Caco-2 (cell line): ENCODE data around the gene STAG3. TPM values are rescaled to one million over a fixed set of nuclear protein-coding genes. Genes with fewer than 3 reads are reported as not detected.

Source experiments
- BruUV-seq: library from RNA; stranded (reverse); fragments of 400-500 nt; replicated peaks from 2 replicates; lab custom pipeline; 2021; lab: Mats Ljungman, UMichigan
- CTCF ChIA-PET: fragments of 300-600 bp; sonication (Branson Sonifier 250); formaldehyde crosslinking; loops from one replicate; lab custom pipeline; 2022; ENCODE audit warnings: antibody characterized with exemption; lab: Charles Lee
- POLR2A ChIA-PET: fragments of 300-600 bp; sonication (Branson Sonifier 250); formaldehyde crosslinking; loops from one replicate; lab custom pipeline; 2022; ENCODE audit warnings: antibody characterized with exemption; lab: Charles Lee
- DNase-seq, 2 experiments: peaks; one replicate each; pipeline versions ENCODE4 v3.0.0 to v3.0.0-alpha.2; 2020 to 2022
- H3K27me3 ChIP-seq: replicated peaks from 2 replicates; pipeline ENCODE4 v1.6.0; 2011; ENCODE audit warnings: low read length; ENCODE audit not compliant: control insufficient read depth, insufficient read depth
- H3K36me3 ChIP-seq: 2 replicates; pipeline ENCODE4 v1.5.1; 2011; ENCODE audit warnings: low read length; ENCODE audit not compliant: control insufficient read depth, insufficient read depth
- H3K4me1 ChIP-seq: fragments of 250-450 bp; sonication (Bioruptor Pico); 2 replicates; pipeline ENCODE4 v1.5.1; 2020; ENCODE audit warnings: mild to moderate bottlenecking
- H3K4me3 ChIP-seq: 2 replicates; pipeline ENCODE4 v1.5.1; 2011; ENCODE audit warnings: low read depth, mild to moderate bottlenecking, control low read depth, low read length
- H3K9me3 ChIP-seq: fragments of 250-450 bp; sonication (Bioruptor Pico); 2 replicates; pipeline ENCODE4 v1.5.1; 2020; ENCODE audit warnings: mild to moderate bottlenecking, moderate library complexity
- H3K27ac Mint-ChIP-seq: one replicate; pipeline ENCODE4 v1.8.0; 2022; ENCODE audit warnings: mixed read lengths; ENCODE audit not compliant: unreplicated experiment
- H3K27me3 Mint-ChIP-seq: one replicate; pipeline ENCODE4 v1.8.0; 2022; ENCODE audit warnings: mixed read lengths; ENCODE audit not compliant: insufficient read depth, unreplicated experiment
- H3K36me3 Mint-ChIP-seq: one replicate; pipeline ENCODE4 v1.8.0; 2022; ENCODE audit warnings: mild to moderate bottlenecking, mixed read lengths; ENCODE audit not compliant: insufficient read depth, unreplicated experiment
- H3K4me1 Mint-ChIP-seq: one replicate; pipeline ENCODE4 v1.8.0; 2022; ENCODE audit warnings: low read depth, mixed read lengths; ENCODE audit not compliant: unreplicated experiment
- H3K4me3 Mint-ChIP-seq: one replicate; pipeline ENCODE4 v1.8.0; 2022; ENCODE audit warnings: mild to moderate bottlenecking, moderate library complexity, mixed read lengths; ENCODE audit not compliant: unreplicated experiment
- H3K9me3 Mint-ChIP-seq: one replicate; pipeline ENCODE4 v1.8.0; 2022; ENCODE audit warnings: mixed read lengths; ENCODE audit not compliant: unreplicated experiment
- CTCF ChIP-seq, 2 experiments: fragments of 200-600 bp in 1 of 2; IDR thresholded peaks; 1 replicate in 1 of 2; 2 replicates in 1 of 2; pipeline versions ENCODE4 v1.5.1 to v1.8.0; 2011 to 2022; ENCODE audit warnings: antibody characterized with exemption in 1 of 2, control low read depth in 1 of 2, inconsistent platforms in 1 of 2, low read depth in 1 of 2, low read length in 1 of 2, mild to moderate bottlenecking in 1 of 2, moderate library complexity in 1 of 2; ENCODE audit not compliant: insufficient read depth in 1 of 2, severe bottlenecking in 1 of 2, unreplicated experiment in 1 of 2
- intact Hi-C: fragments of 100-400 bp; cut with micrococcal nuclease; formaldehyde crosslinking; loops from one replicate; pipeline ENCODE4 v1.10.0; 2022; ENCODE audit not compliant: unreplicated experiment
- total RNA-seq: library from RNA; stranded (reverse); gene quantifications from 2 replicates; pipeline ENCODE4 v1.2.3, GENCODE V29; 2022

Gene STAG3
- total RNA-seq, 1 experiment from 2014 or later, result 1.3 TPM

- BruUV-seq, result no TSS peak
- intact Hi-C loops, result no loop called here
- no peak overlapping the region for H3K27ac Mint-ChIP-seq
- no peaks in the 10 kb centered on the region for H3K9me3 Mint-ChIP-seq
- no peaks in the 10 kb centered on the region for H3K36me3 Mint-ChIP-seq
- DNase-seq, result no peak
- Histone ChIP-seq H3K27me3 (no peaks in the 10 kb centered on the region), H3K4me1 (peaks cover 19% of the 10 kb centered on the region), H3K36me3 (no peaks in the 10 kb centered on the region), H3K9me3 (no peaks in the 10 kb centered on the region), H3K4me3 (no peak overlapping the region; the same call in 1 of the 2 replicates)
- CTCF ChIA-PET, result interaction anchor here (0.7 kb wide), 1 partner anchor 377 kb away, joined by 3 read pairs; no protein-coding TSS in a partner anchor
- H3K4me1 Mint-ChIP-seq, result peaks cover 39% of the 10 kb centered on the region
- no peaks in the 10 kb centered on the region for H3K27me3 Mint-ChIP-seq
- H3K4me3 Mint-ChIP-seq, result peak overlapping the region; percentile 41
- TF ChIP-seq CTCF (IDR thresholded peaks at IDR 0.05; ENCODE audit: insufficient read depth in 1 of 2, low read depth in 1 of 2, low read length in 1 of 2, severe bottlenecking in 1 of 2, unreplicated experiment in 1 of 2), result no peak
- POLR2A ChIA-PET, result interaction anchor here (0.6 kb wide), 1 partner anchor 98 kb away, joined by 3 read pairs; no protein-coding TSS in a partner anchor
These were observed 5.9 kb upstream of the STAG3 start for GRCh38 chr7:100171840-100172239.

GRCh38 chr7:100173806-100174495 lies 3.8 kb upstream of the STAG3 start:
- ChIA-PET CTCF (no interaction called here), POLR2A (no interaction called here)
- Histone ChIP-seq H3K27me3 (no peaks in the 10 kb centered on the region), H3K36me3 (no peaks in the 10 kb centered on the region), H3K4me1 (peaks cover 4% of the 10 kb centered on the region), H3K4me3 (no peak overlapping the region), H3K9me3 (no peaks in the 10 kb centered on the region)
- Mint-ChIP-seq H3K4me3 (no peak overlapping the region), H3K27me3 (no peaks in the 10 kb centered on the region), H3K36me3 (peaks cover 7% of the 10 kb centered on the region), H3K4me1 (peaks cover 20% of the 10 kb centered on the region), H3K27ac (no peak overlapping the region), H3K9me3 (no peaks in the 10 kb centered on the region)
- DNase-seq, result no peak
- intact Hi-C loops, result no loop called here
- TF ChIP-seq CTCF (IDR thresholded peaks at IDR 0.05; ENCODE audit: insufficient read depth in 1 of 2, low read depth in 1 of 2, low read length in 1 of 2, severe bottlenecking in 1 of 2, unreplicated experiment in 1 of 2), result no peak
- BruUV-seq, result no TSS peak

GRCh38 chr7:100174582-100174981 lies 3.1 kb upstream of the STAG3 start:
- Mint-ChIP-seq H3K27ac (no peak overlapping the region), H3K4me3 (no peak overlapping the region), H3K27me3 (no peaks in the 10 kb centered on the region), H3K9me3 (no peaks in the 10 kb centered on the region), H3K36me3 (peaks cover 7% of the 10 kb centered on the region), H3K4me1 (peaks cover 20% of the 10 kb centered on the region)
- no peaks in the 10 kb centered on the region for H3K27me3 ChIP-seq
- CTCF ChIA-PET, result no interaction called here
- POLR2A ChIA-PET, result no interaction called here
- no peaks in the 10 kb centered on the region for H3K9me3 ChIP-seq
- TF ChIP-seq CTCF (IDR thresholded peaks at IDR 0.05; ENCODE audit: insufficient read depth in 1 of 2, low read depth in 1 of 2, low read length in 1 of 2, severe bottlenecking in 1 of 2, unreplicated experiment in 1 of 2), result no peak
- H3K36me3 ChIP-seq, result no peaks in the 10 kb centered on the region
- peaks cover 4% of the 10 kb centered on the region for H3K4me1 ChIP-seq
- no peak overlapping the region for H3K4me3 ChIP-seq
- DNase-seq, result no peak
- BruUV-seq, result no TSS peak
- intact Hi-C loops, result no loop called here
